SU-DHL-6 (cell line): Measurements from ENCODE around the gene RAD51.

Experiments
- EZH2phosphoT487 ChIP-seq: fragments of 200-600 bp; sonication (generic), shearing (Covaris generic); conservative IDR thresholded peaks from 2 replicates; pipeline ENCODE4 v1.6.1; 2018; ENCODE audit warnings: mild to moderate bottlenecking, antibody characterized with exemption, low read length, moderate library complexity, mixed read lengths
- TF ChIP-seq, protein P1 (sequence below): fragments of 200-600 bp; sonication (generic); IDR thresholded peaks from one replicate; pipeline ENCODE4 v1.5.1; 2017; ENCODE audit warnings: antibody characterized with exemption, mild to moderate bottlenecking, low read length, moderate library complexity; ENCODE audit not compliant: insufficient read depth, poor library complexity, severe bottlenecking

DNA sequence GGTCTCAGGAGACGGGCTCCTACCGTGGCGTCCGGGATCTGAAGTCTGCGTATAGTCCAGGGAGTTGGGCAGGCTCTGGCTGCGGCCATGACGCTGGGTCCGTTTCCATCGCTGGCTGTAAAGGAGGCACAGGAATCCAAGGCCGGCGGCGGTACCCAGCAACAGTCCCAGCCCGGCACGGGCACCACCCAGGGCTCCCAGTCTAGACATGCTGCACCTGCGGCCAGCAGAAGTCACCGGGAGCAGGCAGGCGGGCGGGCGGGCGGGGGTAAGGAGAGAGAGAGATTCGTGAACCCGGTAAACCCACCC lies 59.6 kb downstream of the RAD51 start:
- TF ChIP-seq, protein P1, sequence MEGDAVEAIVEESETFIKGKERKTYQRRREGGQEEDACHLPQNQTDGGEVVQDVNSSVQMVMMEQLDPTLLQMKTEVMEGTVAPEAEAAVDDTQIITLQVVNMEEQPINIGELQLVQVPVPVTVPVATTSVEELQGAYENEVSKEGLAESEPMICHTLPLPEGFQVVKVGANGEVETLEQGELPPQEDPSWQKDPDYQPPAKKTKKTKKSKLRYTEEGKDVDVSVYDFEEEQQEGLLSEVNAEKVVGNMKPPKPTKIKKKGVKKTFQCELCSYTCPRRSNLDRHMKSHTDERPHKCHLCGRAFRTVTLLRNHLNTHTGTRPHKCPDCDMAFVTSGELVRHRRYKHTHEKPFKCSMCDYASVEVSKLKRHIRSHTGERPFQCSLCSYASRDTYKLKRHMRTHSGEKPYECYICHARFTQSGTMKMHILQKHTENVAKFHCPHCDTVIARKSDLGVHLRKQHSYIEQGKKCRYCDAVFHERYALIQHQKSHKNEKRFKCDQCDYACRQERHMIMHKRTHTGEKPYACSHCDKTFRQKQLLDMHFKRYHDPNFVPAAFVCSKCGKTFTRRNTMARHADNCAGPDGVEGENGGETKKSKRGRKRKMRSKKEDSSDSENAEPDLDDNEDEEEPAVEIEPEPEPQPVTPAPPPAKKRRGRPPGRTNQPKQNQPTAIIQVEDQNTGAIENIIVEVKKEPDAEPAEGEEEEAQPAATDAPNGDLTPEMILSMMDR = no peak
- no peak for TF ChIP-seq EZH2phosphoT487
